Endothelial cell (in vitro differentiated cells): Measurements from ENCODE around the gene ARHGAP26. TPM values are rescaled to one million over a fixed set of nuclear protein-coding genes. Genes with fewer than 3 reads are reported as not detected.

ENCODE experiments used
- DNase-seq: peaks from one replicate; pipeline ENCODE4 v3.0.0; 2021; ENCODE audit warnings: low spot score
- H3K27ac Mint-ChIP-seq: one replicate; pipeline ENCODE4 v1.8.0; 2021; ENCODE audit warnings: mixed read lengths, inconsistent platforms; ENCODE audit not compliant: unreplicated experiment
- H3K27me3 Mint-ChIP-seq: one replicate; pipeline ENCODE4 v1.8.0; 2021; ENCODE audit warnings: mild to moderate bottlenecking, moderate library complexity, mixed read lengths, inconsistent platforms; ENCODE audit not compliant: unreplicated experiment
- H3K36me3 Mint-ChIP-seq: one replicate; pipeline ENCODE4 v1.8.0; 2021; ENCODE audit warnings: mild to moderate bottlenecking, low read depth, mixed read lengths, inconsistent platforms; ENCODE audit not compliant: unreplicated experiment
- H3K4me1 Mint-ChIP-seq: one replicate; pipeline ENCODE4 v1.8.0; 2021; ENCODE audit warnings: mild to moderate bottlenecking, mixed read lengths, inconsistent platforms; ENCODE audit not compliant: unreplicated experiment
- H3K4me3 Mint-ChIP-seq: one replicate; pipeline ENCODE4 v1.8.0; 2021; ENCODE audit warnings: mild to moderate bottlenecking, mixed read lengths, inconsistent platforms; ENCODE audit not compliant: unreplicated experiment
- H3K9me3 Mint-ChIP-seq: one replicate; pipeline ENCODE4 v1.8.0; 2021; ENCODE audit warnings: mixed read lengths, inconsistent platforms; ENCODE audit not compliant: unreplicated experiment
- total RNA-seq: library from RNA; stranded (reverse); fragmentation: NEBNext Ultra II Directional; extraction: Animal tissue kit (Norgen Biotek cat#: 25700); gene quantifications from one replicate; pipeline ENCODE4 v1.2.1, GENCODE V29; 2021; ENCODE audit not compliant: unreplicated experiment
- TF ChIP-seq, protein P1 (sequence below): fragments of 200-600 bp; sonication (generic); IDR thresholded peaks from one replicate; pipeline ENCODE4 v1.5.0; 2021; ENCODE audit warnings: antibody characterized with exemption; ENCODE audit not compliant: unreplicated experiment

The ARHGAP26 gene
- total RNA-seq, 1 donor from 2014 or later: 81.5 TPM

DNA sequence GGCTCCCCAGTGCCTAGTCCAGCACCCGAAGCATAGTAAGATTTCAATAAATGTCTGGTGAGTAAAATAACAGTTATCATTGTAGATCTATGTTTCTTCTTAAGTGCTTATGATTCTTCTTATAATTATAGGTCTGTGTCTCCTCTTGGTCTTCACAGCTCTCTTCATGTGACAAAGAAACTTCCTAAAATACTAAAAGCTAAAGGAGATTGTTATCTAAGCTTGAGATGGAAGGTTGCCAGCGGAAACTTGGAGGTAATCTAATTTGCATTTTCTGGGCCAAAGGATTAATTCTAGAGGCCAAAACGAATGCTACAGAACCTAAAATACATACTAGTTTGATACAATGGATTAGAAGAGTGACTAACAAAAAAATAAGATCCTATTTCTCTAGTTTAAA lies 13.6 kb upstream of the ARHGAP26 start:
- Mint-ChIP-seq H3K36me3 (no peaks in the 10 kb centered on the region), H3K4me3 (no peak overlapping the region), H3K27me3 (peaks cover 5% of the 10 kb centered on the region), H3K27ac (no peak overlapping the region), H3K9me3 (no peaks in the 10 kb centered on the region), H3K4me1 (peaks cover 11% of the 10 kb centered on the region)
- no peak for DNase-seq
- TF ChIP-seq, protein P1, sequence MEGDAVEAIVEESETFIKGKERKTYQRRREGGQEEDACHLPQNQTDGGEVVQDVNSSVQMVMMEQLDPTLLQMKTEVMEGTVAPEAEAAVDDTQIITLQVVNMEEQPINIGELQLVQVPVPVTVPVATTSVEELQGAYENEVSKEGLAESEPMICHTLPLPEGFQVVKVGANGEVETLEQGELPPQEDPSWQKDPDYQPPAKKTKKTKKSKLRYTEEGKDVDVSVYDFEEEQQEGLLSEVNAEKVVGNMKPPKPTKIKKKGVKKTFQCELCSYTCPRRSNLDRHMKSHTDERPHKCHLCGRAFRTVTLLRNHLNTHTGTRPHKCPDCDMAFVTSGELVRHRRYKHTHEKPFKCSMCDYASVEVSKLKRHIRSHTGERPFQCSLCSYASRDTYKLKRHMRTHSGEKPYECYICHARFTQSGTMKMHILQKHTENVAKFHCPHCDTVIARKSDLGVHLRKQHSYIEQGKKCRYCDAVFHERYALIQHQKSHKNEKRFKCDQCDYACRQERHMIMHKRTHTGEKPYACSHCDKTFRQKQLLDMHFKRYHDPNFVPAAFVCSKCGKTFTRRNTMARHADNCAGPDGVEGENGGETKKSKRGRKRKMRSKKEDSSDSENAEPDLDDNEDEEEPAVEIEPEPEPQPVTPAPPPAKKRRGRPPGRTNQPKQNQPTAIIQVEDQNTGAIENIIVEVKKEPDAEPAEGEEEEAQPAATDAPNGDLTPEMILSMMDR: no peak

DNA sequence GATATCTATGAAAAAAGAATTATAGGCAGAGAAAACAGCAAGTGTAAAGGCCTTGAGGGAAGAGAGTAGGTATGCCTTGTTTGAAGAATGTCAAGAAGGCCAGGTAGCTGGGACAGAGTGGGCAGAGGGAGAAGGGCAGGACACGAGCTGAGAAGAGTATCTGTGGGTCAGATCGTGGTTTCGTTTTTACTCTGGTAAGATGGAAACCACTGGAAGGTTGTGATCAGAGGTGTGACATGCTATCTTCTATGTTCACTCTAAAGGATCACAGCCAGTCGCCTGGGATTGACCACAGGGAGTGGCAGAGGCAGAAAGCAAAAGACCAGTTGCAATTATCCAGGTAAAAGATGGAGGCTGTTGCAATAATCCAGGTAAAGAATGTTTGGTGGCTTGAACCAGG lies 12.6 kb upstream of the ARHGAP26 start:
- Mint-ChIP-seq H3K4me1 (peaks cover 7% of the 10 kb centered on the region), H3K4me3 (no peak overlapping the region), H3K36me3 (no peaks in the 10 kb centered on the region), H3K27me3 (peaks cover 3% of the 10 kb centered on the region), H3K9me3 (no peaks in the 10 kb centered on the region), H3K27ac (no peak overlapping the region)
- no peak for DNase-seq
- TF ChIP-seq, protein P1: no peak

DNA sequence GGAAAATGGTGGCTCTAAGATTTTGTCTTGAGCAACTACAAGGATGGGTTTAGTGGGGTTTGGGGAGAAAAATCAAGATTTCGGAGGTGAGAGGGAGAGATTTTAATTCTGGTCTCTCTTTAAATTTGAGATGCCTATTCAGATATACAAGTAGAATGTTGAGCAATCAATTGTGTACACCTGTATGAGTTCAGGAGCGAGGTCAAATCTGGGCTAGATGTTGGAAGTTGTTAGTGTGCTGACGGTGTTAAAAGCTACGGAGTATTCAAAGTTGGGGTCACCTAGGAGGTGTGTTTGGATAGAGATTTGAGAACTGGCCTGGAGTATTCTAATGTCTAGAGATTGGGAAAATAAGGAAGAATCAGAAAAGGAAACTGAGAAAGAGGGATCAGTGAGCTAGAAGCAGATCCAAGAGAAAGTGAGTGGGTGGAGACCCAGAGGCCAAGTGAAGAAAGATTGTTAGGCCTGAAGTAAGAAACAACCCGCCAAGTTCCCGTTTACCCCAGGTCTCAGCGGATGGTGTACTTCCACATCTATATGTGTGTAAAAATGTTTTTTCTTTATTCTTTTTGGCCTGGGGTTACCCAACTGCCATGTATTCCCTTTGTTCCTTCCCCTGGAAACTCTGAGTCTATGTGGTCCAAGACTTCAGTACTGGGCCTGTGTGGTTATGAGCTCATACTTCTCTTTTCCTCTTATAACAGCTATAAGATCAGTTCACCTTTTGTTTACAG lies 11.9 kb upstream of the ARHGAP26 start:
- Mint-ChIP-seq H3K4me1 (peaks cover 4% of the 10 kb centered on the region), H3K9me3 (no peaks in the 10 kb centered on the region)

DNA sequence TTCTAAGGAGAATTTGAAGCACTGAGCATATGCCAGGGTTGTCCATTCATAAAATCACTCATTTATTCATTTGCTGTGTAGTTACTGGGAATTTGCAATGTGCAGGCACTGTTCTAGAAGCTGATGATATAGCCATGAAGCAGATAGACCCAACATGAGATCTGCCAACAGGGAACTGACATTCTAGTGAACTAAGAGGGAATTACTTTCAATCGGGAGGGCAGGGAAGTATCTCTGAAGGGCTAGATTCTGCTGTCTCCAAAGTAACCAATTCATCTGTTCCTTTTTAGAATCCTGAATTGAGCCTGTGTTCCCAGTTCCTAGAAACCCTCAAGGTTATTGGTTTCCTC lies 11.4 kb upstream of the ARHGAP26 start:
- H3K27ac Mint-ChIP-seq: no peak overlapping the region
- no peaks in the 10 kb centered on the region for H3K36me3 Mint-ChIP-seq
- DNase-seq: no peak
- H3K4me3 Mint-ChIP-seq: no peak overlapping the region
- H3K4me1 Mint-ChIP-seq: no peaks in the 10 kb centered on the region
- H3K9me3 Mint-ChIP-seq: no peaks in the 10 kb centered on the region
- TF ChIP-seq, protein P1: no peak
- peaks cover 3% of the 10 kb centered on the region for H3K27me3 Mint-ChIP-seq

More for the DNA sequence above, 11.9 kb upstream of the ARHGAP26 start:
- no peak overlapping the region for H3K4me3 Mint-ChIP-seq
- TF ChIP-seq, protein P1: no peak
- H3K27me3 Mint-ChIP-seq: peaks cover 3% of the 10 kb centered on the region
- no peak overlapping the region for H3K27ac Mint-ChIP-seq
- H3K36me3 Mint-ChIP-seq: no peaks in the 10 kb centered on the region
- no peak for DNase-seq

DNA sequence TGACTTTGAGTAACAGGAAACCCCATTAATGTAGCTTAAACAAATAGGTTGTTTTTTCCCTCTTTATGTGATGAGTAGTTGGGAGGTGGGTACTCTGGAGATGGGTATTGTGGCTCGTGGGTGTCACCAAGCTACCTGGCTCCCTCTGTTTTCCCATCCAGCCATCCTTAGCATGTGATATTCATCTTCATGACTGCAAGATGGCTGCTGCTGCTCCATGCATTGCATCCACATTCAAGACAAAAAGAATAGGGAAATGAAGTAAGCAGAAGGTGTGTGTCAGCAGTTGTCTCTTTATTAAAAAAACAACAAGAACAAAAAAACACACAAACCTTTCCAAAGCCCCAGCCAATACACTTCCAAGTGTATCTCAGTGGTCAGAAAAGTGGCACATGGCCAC lies 6.5 kb upstream of the ARHGAP26 start:
- Mint-ChIP-seq H3K4me1 (no peaks in the 10 kb centered on the region), H3K27me3 (no peaks in the 10 kb centered on the region), H3K9me3 (no peaks in the 10 kb centered on the region), H3K36me3 (no peaks in the 10 kb centered on the region), H3K4me3 (no peak overlapping the region), H3K27ac (no peak overlapping the region)
- TF ChIP-seq, protein P1: no peak
- DNase-seq: no peak
